GM15510 (cell line): ENCODE data around the gene DNAH8.

Experiments used
- POLR2A ChIP-seq: IDR thresholded peaks from 3 replicates; pipeline ENCODE4 v1.6.1; 2011; ENCODE audit warnings: borderline replicate concordance; ENCODE audit not compliant: insufficient read length; ENCODE audit errors: extremely low read depth

The DNAH8 gene

GRCh38 chr6:38818691-38819090 lies 103.6 kb downstream of the DNAH8 start:
- no peak for TF ChIP-seq POLR2A

GRCh38 chr6:38822963-38823362 lies 107.9 kb downstream of the DNAH8 start:
- TF ChIP-seq POLR2A = no peak

- TF ChIP-seq POLR2A = no peak
Observed at GRCh38 chr6:38824243-38824894, 109.3 kb downstream of the DNAH8 start.

GRCh38 chr6:38827024-38827423 lies 111.9 kb downstream of the DNAH8 start:
- no peak for TF ChIP-seq POLR2A

GRCh38 chr6:38831865-38832264 lies 116.8 kb downstream of the DNAH8 start:
- TF ChIP-seq POLR2A = no peak

- no peak for TF ChIP-seq POLR2A
Observed at GRCh38 chr6:38833320-38833719, 118.2 kb downstream of the DNAH8 start.

GRCh38 chr6:38836585-38836984 lies 121.5 kb downstream of the DNAH8 start:
- TF ChIP-seq POLR2A = no peak

GRCh38 chr6:38837101-38837500 lies 122.0 kb downstream of the DNAH8 start:
- no peak for TF ChIP-seq POLR2A

- no peak for TF ChIP-seq POLR2A
Observed at GRCh38 chr6:38843798-38844197, 128.7 kb downstream of the DNAH8 start.

- TF ChIP-seq POLR2A = no peak
Observed at GRCh38 chr6:38845931-38846330, 130.8 kb downstream of the DNAH8 start.

- TF ChIP-seq POLR2A = no peak
Observed at GRCh38 chr6:38846361-38846760, 131.2 kb downstream of the DNAH8 start.

GRCh38 chr6:38846844-38847243 lies 131.7 kb downstream of the DNAH8 start:
- TF ChIP-seq POLR2A = no peak

- TF ChIP-seq POLR2A = no peak
Observed at GRCh38 chr6:38847497-38847896, 132.4 kb downstream of the DNAH8 start.

GRCh38 chr6:38848760-38849159 lies 133.6 kb downstream of the DNAH8 start:
- no peak for TF ChIP-seq POLR2A

GRCh38 chr6:38852215-38852614 lies 137.1 kb downstream of the DNAH8 start:
- TF ChIP-seq POLR2A = no peak

- TF ChIP-seq POLR2A = no peak
Observed at GRCh38 chr6:38853236-38853635, 138.1 kb downstream of the DNAH8 start.

GRCh38 chr6:38856492-38856891 lies 141.4 kb downstream of the DNAH8 start:
- TF ChIP-seq POLR2A = no peak
